CD4-positive, CD25-positive, alpha-beta regulatory T cell (primary cell): ENCODE data around the gene ZNF76. TPM values are rescaled to one million over a fixed set of nuclear protein-coding genes. Genes with fewer than 3 reads are reported as not detected.
A peak's percentile ranks its signal among the peaks of the same experiment; 100 is the strongest.

Source experiments
- ATAC-seq, 2 donors: fragments of 150-1000 bp; cut with Tn5 transposase; one replicate each; pipeline ENCODE4 v1.10.0; 2021; ENCODE audit warnings: low read depth in 2 of 2, moderate number of reproducible peaks in 2 of 2, moderate library complexity in 1 of 2
- DNase-seq, 3 donors: peaks; one replicate each; pipeline versions ENCODE4 v3.0.0 to v3.0.0-alpha.2; 2012 to 2022; ENCODE audit warnings: mixed read lengths in 1 of 3
- H3K27ac ChIP-seq: one replicate; pipeline ENCODE4 v1.7.0; 2013; ENCODE audit warnings: mild to moderate bottlenecking, low read length; ENCODE audit not compliant: insufficient read depth, poor library complexity, severe bottlenecking
- H3K27me3 ChIP-seq: one replicate; pipeline ENCODE4 v1.7.0; 2013; ENCODE audit warnings: low read length; ENCODE audit not compliant: control insufficient read depth, insufficient read depth
- H3K36me3 ChIP-seq: one replicate; pipeline ENCODE4 v1.7.0; 2013; ENCODE audit warnings: mild to moderate bottlenecking, low read length, moderate library complexity; ENCODE audit not compliant: control insufficient read depth, insufficient read depth
- H3K4me1 ChIP-seq: 2 replicates; pipeline ENCODE4 v1.7.0; 2013; ENCODE audit warnings: mild to moderate bottlenecking, low read length; ENCODE audit not compliant: insufficient read depth, control insufficient read depth, poor library complexity, severe bottlenecking
- H3K4me3 ChIP-seq: one replicate; pipeline ENCODE4 v1.7.0; 2013; ENCODE audit warnings: low read depth, mild to moderate bottlenecking, low read length, moderate library complexity
- H3K9me3 ChIP-seq, 2 experiments: 1 replicate in 1 of 2; 2 replicates in 1 of 2; pipeline ENCODE4 v1.7.0; 2013; ENCODE audit warnings: low read length in 2 of 2, mild to moderate bottlenecking in 1 of 2, moderate library complexity in 1 of 2; ENCODE audit not compliant: control insufficient read depth in 2 of 2
- H3K27ac Mint-ChIP-seq, 3 donors: one replicate each; pipeline ENCODE4 v1.8.0; 2020 to 2022; ENCODE audit warnings: mild to moderate bottlenecking in 3 of 3, mixed read lengths in 3 of 3, moderate library complexity in 2 of 3
- H3K27me3 Mint-ChIP-seq: one replicate; pipeline ENCODE4 v1.8.0; 2022; ENCODE audit warnings: mild to moderate bottlenecking, mixed read lengths
- H3K36me3 Mint-ChIP-seq: one replicate; pipeline ENCODE4 v1.8.0; 2020; ENCODE audit warnings: mixed read lengths
- H3K4me1 Mint-ChIP-seq, 4 donors: one replicate each; pipeline ENCODE4 v1.8.0; 2020 to 2022; ENCODE audit warnings: mixed read lengths in 4 of 4, mild to moderate bottlenecking in 1 of 4
- H3K4me3 Mint-ChIP-seq, 4 donors: one replicate each; pipeline ENCODE4 v1.8.0; 2020 to 2022; ENCODE audit warnings: mild to moderate bottlenecking in 4 of 4, mixed read lengths in 4 of 4, moderate library complexity in 3 of 4
- H3K9me3 Mint-ChIP-seq, 7 donors: one replicate each; pipeline ENCODE4 v1.8.0; 2020 to 2022; ENCODE audit warnings: mixed read lengths in 7 of 7, mild to moderate bottlenecking in 3 of 7, moderate library complexity in 2 of 7
- polyA plus RNA-seq, 4 donors: library from polyadenylated mRNA; unstranded; fragments of 300-500 nt; fragmentation: Illumina TruSeq; gene quantifications; one replicate each; pipeline ENCODE4 v1.2.3, GENCODE V29; 2021
- total RNA-seq: library from RNA; stranded (reverse); gene quantifications from one replicate; pipeline ENCODE4 v1.2.3, GENCODE V29; 2022

ZNF76 gene
- total and polyA plus RNA-seq, 5 donors from 2014 or later, result 18.7 to 66.6 (median 22.1) TPM

GRCh38 chr6:35216851-35217811, 42.4 kb upstream of the ZNF76 start:
- Histone ChIP-seq H3K4me3 (no peak overlapping the region), H3K4me1 (peaks cover 11% of the 10 kb centered on the region), H3K27ac (no peak overlapping the region), H3K27me3 (peaks cover 21% of the 10 kb centered on the region), H3K9me3 (no peaks in the 10 kb centered on the region), H3K36me3 (no peaks in the 10 kb centered on the region)
- DNase-seq (no peak), ATAC-seq (no peak)
- peaks cover 0 to 9% (median 7%) of the 10 kb centered on the region in 4 donors for H3K4me1 Mint-ChIP-seq
- peaks cover 0 to 4% (median 0%) of the 10 kb centered on the region in 7 donors for H3K9me3 Mint-ChIP-seq
- H3K4me3 Mint-ChIP-seq, result peak overlapping the region in 1 of 4 donors; percentile 26
- no peaks in the 10 kb centered on the region for H3K36me3 Mint-ChIP-seq
- peaks cover 47% of the 10 kb centered on the region for H3K27me3 Mint-ChIP-seq
- H3K27ac Mint-ChIP-seq, result no peak overlapping the region

GRCh38 chr6:35218021-35218420, 41.5 kb upstream of the ZNF76 start:
- peaks cover 38% of the 10 kb centered on the region for H3K27me3 Mint-ChIP-seq
- no peaks in the 10 kb centered on the region for H3K36me3 ChIP-seq
- DNase-seq (no peak), ATAC-seq (no peak)
- no peaks in the 10 kb centered on the region for H3K9me3 ChIP-seq
- peaks cover 0 to 7% (median 5%) of the 10 kb centered on the region in 4 donors for H3K4me1 Mint-ChIP-seq
- H3K27ac ChIP-seq, result no peak overlapping the region
- H3K36me3 Mint-ChIP-seq, result no peaks in the 10 kb centered on the region
- no peak overlapping the region for H3K4me3 Mint-ChIP-seq
- no peak overlapping the region for H3K4me3 ChIP-seq
- peaks cover 0 to 3% (median 0%) of the 10 kb centered on the region in 7 donors for H3K9me3 Mint-ChIP-seq
- no peak overlapping the region for H3K27ac Mint-ChIP-seq
- peaks cover 11% of the 10 kb centered on the region for H3K4me1 ChIP-seq
- peaks cover 19% of the 10 kb centered on the region for H3K27me3 ChIP-seq

GRCh38 chr6:35218456-35218855, 41.1 kb upstream of the ZNF76 start:
- Mint-ChIP-seq H3K4me3 (no peak overlapping the region), H3K27me3 (peaks cover 34% of the 10 kb centered on the region), H3K9me3 (peaks cover 0 to 2% (median 0%) of the 10 kb centered on the region in 7 donors), H3K4me1 (peaks cover 0 to 5% (median 2%) of the 10 kb centered on the region in 4 donors), H3K27ac (no peak overlapping the region), H3K36me3 (no peaks in the 10 kb centered on the region)
- H3K27ac ChIP-seq, result no peak overlapping the region
- H3K9me3 ChIP-seq, result no peaks in the 10 kb centered on the region
- peaks cover 19% of the 10 kb centered on the region for H3K27me3 ChIP-seq
- H3K4me1 ChIP-seq, result peaks cover 11% of the 10 kb centered on the region
- DNase-seq (no peak), ATAC-seq (no peak)
- H3K4me3 ChIP-seq, result no peak overlapping the region
- no peaks in the 10 kb centered on the region for H3K36me3 ChIP-seq

GRCh38 chr6:35219683-35220326, 39.7 kb upstream of the ZNF76 start:
- H3K27me3 Mint-ChIP-seq, result peaks cover 32% of the 10 kb centered on the region
- no peak overlapping the region for H3K4me3 Mint-ChIP-seq
- Histone ChIP-seq H3K4me1 (no peaks in the 10 kb centered on the region), H3K4me3 (no peak overlapping the region), H3K9me3 (no peaks in the 10 kb centered on the region), H3K27me3 (peaks cover 19% of the 10 kb centered on the region), H3K27ac (no peak overlapping the region), H3K36me3 (no peaks in the 10 kb centered on the region)
- peaks cover 0 to 2% (median 0%) of the 10 kb centered on the region in 7 donors for H3K9me3 Mint-ChIP-seq
- ATAC-seq (no peak), DNase-seq (no peak)
- no peaks in the 10 kb centered on the region for H3K36me3 Mint-ChIP-seq
- H3K4me1 Mint-ChIP-seq, result peaks cover 0 to 5% (median 1%) of the 10 kb centered on the region in 4 donors
- no peak overlapping the region for H3K27ac Mint-ChIP-seq

- Histone ChIP-seq H3K4me1 (no peaks in the 10 kb centered on the region), H3K27ac (no peak overlapping the region), H3K27me3 (peaks cover 16% of the 10 kb centered on the region), H3K4me3 (no peak overlapping the region), H3K36me3 (no peaks in the 10 kb centered on the region), H3K9me3 (no peaks in the 10 kb centered on the region)
- ATAC-seq, result no peak
- peaks cover 23% of the 10 kb centered on the region for H3K27me3 Mint-ChIP-seq
- H3K4me1 Mint-ChIP-seq, result peaks cover 0 to 5% (median 1%) of the 10 kb centered on the region in 4 donors
- H3K9me3 Mint-ChIP-seq, result peaks cover 0 to under 1% (median 0%) of the 10 kb centered on the region in 7 donors
- no peak overlapping the region for H3K4me3 Mint-ChIP-seq
- H3K36me3 Mint-ChIP-seq, result no peaks in the 10 kb centered on the region
- no peak for DNase-seq
- H3K27ac Mint-ChIP-seq, result no peak overlapping the region
Measured at GRCh38 chr6:35220711-35221110, 38.8 kb upstream of the ZNF76 start.

GRCh38 chr6:35223396-35223795, 36.1 kb upstream of the ZNF76 start:
- Histone ChIP-seq H3K27me3 (peaks cover 5% of the 10 kb centered on the region), H3K9me3 (no peaks in the 10 kb centered on the region), H3K4me3 (no peak overlapping the region), H3K4me1 (no peaks in the 10 kb centered on the region), H3K27ac (no peak overlapping the region), H3K36me3 (no peaks in the 10 kb centered on the region)
- ATAC-seq (no peak), DNase-seq (no peak)
- Mint-ChIP-seq H3K27ac (no peak overlapping the region), H3K9me3 (no peaks in the 10 kb centered on the region), H3K27me3 (peaks cover under 1% of the 10 kb centered on the region), H3K4me1 (peaks cover 0 to 2% (median 0%) of the 10 kb centered on the region in 4 donors), H3K4me3 (no peak overlapping the region), H3K36me3 (no peaks in the 10 kb centered on the region)

- Mint-ChIP-seq H3K9me3 (peaks cover 0 to 1% (median 0%) of the 10 kb centered on the region in 7 donors), H3K4me1 (peaks cover 0 to 2% (median 0%) of the 10 kb centered on the region in 4 donors), H3K27me3 (no peaks in the 10 kb centered on the region), H3K4me3 (no peak overlapping the region), H3K27ac (no peak overlapping the region), H3K36me3 (no peaks in the 10 kb centered on the region)
- H3K27me3 ChIP-seq, result peaks cover 5% of the 10 kb centered on the region
- no peak overlapping the region for H3K4me3 ChIP-seq
- ATAC-seq (no peak), DNase-seq (no peak)
- H3K27ac ChIP-seq, result no peak overlapping the region
- H3K4me1 ChIP-seq, result no peaks in the 10 kb centered on the region
- no peaks in the 10 kb centered on the region for H3K9me3 ChIP-seq
- H3K36me3 ChIP-seq, result no peaks in the 10 kb centered on the region
Measured at GRCh38 chr6:35224720-35225119, 34.8 kb upstream of the ZNF76 start.
